Measurements from ENCODE around the gene ST8SIA2. TPM values are rescaled to one million over a fixed set of nuclear protein-coding genes. Genes with fewer than 3 reads are reported as not detected.

ST8SIA2 gene
- total and polyA plus RNA-seq, 7 donors = 0.03 to 0.79 (median 0.12) TPM; not detected in 4

GRCh38 chr15:92485441-92485840 lies 91.8 kb downstream of the ST8SIA2 start:
- Histone ChIP-seq H3K36me3 (ENCODE audit: insufficient read depth in 1 of 2, low read depth in 1 of 2) (no peaks in the 10 kb centered on the region), H3K27ac (no peak overlapping the region), H3K4me1 (no peaks in the 10 kb centered on the region), H3K27me3 (ENCODE audit: insufficient read depth in 3 of 3, low read length in 2 of 3) (no peaks in the 10 kb centered on the region), H3K4me3 (no peak overlapping the region), H3K9me3 (no peaks in the 10 kb centered on the region)
- intact Hi-C loops (cut with DNase I) = no loop called here
- no peak for DNase-seq
- no peak for ATAC-seq
- 85 to 96% (median 90%) methylated on average over 1 of the region's 1 CpG for WGBS, 3 donors
- TF ChIP-seq CTCF (IDR thresholded peaks at IDR 0.05) = no peak

- DNase-seq (no peak), ATAC-seq (no peak)
- Histone ChIP-seq H3K27me3 (ENCODE audit: insufficient read depth in 3 of 3, low read length in 2 of 3) (peaks cover 0 to 6% (median 2%) of the 10 kb centered on the region in 3 donors), H3K4me1 (no peaks in the 10 kb centered on the region), H3K4me3 (no peak overlapping the region), H3K9me3 (no peaks in the 10 kb centered on the region), H3K36me3 (ENCODE audit: insufficient read depth in 1 of 2, low read depth in 1 of 2) (no peaks in the 10 kb centered on the region), H3K27ac (no peak overlapping the region)
- WGBS, 3 donors = 59 to 70% (median 61%) methylated on average over 7 of the region's 7 CpGs
- intact Hi-C loops (cut with DNase I) = no loop called here
- no peak for TF ChIP-seq CTCF (IDR thresholded peaks at IDR 0.05)
Measured at GRCh38 chr15:92492551-92493115, 99.0 kb downstream of the ST8SIA2 start.

- Histone ChIP-seq H3K36me3 (ENCODE audit: insufficient read depth in 1 of 2, low read depth in 1 of 2) (no peaks in the 10 kb centered on the region), H3K4me1 (no peaks in the 10 kb centered on the region), H3K27me3 (ENCODE audit: insufficient read depth in 3 of 3, low read length in 2 of 3) (peaks cover 0 to 10% (median 4%) of the 10 kb centered on the region in 3 donors), H3K4me3 (no peak overlapping the region), H3K9me3 (no peaks in the 10 kb centered on the region), H3K27ac (no peak overlapping the region)
- no peak for DNase-seq
- intact Hi-C loops (cut with DNase I) = no loop called here
- 24 to 38% (median 32%) methylated on average over 6 of the region's 6 CpGs for WGBS, 3 donors
- ATAC-seq = no peak
- no peak for TF ChIP-seq CTCF (IDR thresholded peaks at IDR 0.05)
Measured at GRCh38 chr15:92494806-92495336, 101.2 kb downstream of the ST8SIA2 start.

GRCh38 chr15:92495446-92495845 lies 101.8 kb downstream of the ST8SIA2 start:
- intact Hi-C loops (cut with DNase I) = no loop called here
- ATAC-seq = no peak
- no peaks in the 10 kb centered on the region for H3K36me3 ChIP-seq (ENCODE audit: insufficient read depth in 1 of 2, low read depth in 1 of 2)
- no peak overlapping the region for H3K27ac ChIP-seq
- TF ChIP-seq CTCF (IDR thresholded peaks at IDR 0.05) = no peak
- H3K4me1 ChIP-seq = no peaks in the 10 kb centered on the region
- H3K9me3 ChIP-seq = no peaks in the 10 kb centered on the region
- H3K4me3 ChIP-seq = no peak overlapping the region
- WGBS, 3 donors = 46 to 68% (median 61%) methylated on average over 3 of the region's 3 CpGs
- DNase-seq = no peak
- peaks cover 0 to 10% (median 4%) of the 10 kb centered on the region in 3 donors for H3K27me3 ChIP-seq (ENCODE audit: insufficient read depth in 3 of 3, low read length in 2 of 3)

Measured in psoas muscle (tissue), 8 donors.